Fibroblast of mammary gland (primary cell): Measurements from ENCODE around the gene HOXA7.

Experiments used
- DNase-seq: peaks from one replicate; pipeline ENCODE4 v3.0.0-alpha.2; 2010; ENCODE audit warnings: low read depth
- H3K4me3 ChIP-seq: 2 replicates; pipeline ENCODE4 v1.5.1; 2011; ENCODE audit warnings: low read depth, mild to moderate bottlenecking, low read length, moderate library complexity; ENCODE audit not compliant: control insufficient read depth
- CTCF ChIP-seq: conservative IDR thresholded peaks from 2 replicates; pipeline ENCODE4 v1.5.1; 2011; ENCODE audit warnings: low read depth, low read length, inconsistent platforms; ENCODE audit not compliant: control insufficient read depth, insufficient read depth

The HOXA7 gene

GRCh38 chr7:27133409-27134231 lies 22.9 kb downstream of the HOXA7 start:
- DNase-seq: no peak
- no peak for TF ChIP-seq CTCF
- no peak overlapping the region for H3K4me3 ChIP-seq

- DNase-seq: no peak
- no peak overlapping the region for H3K4me3 ChIP-seq
- TF ChIP-seq CTCF: no peak
These were observed 23.5 kb downstream of the HOXA7 start for GRCh38 chr7:27132978-27133377.

GRCh38 chr7:27132214-27132613 lies 24.3 kb downstream of the HOXA7 start:
- DNase-seq: no peak
- TF ChIP-seq CTCF: no peak
- H3K4me3 ChIP-seq: no peak overlapping the region

- TF ChIP-seq CTCF: no peak
- peak overlapping the region; percentile 74 for H3K4me3 ChIP-seq
- no peak for DNase-seq
These were observed 25.1 kb downstream of the HOXA7 start for GRCh38 chr7:27131390-27131819.

- DNase-seq: peak; percentile 81
- peak within 1 kb of the TSS; percentile 74 for H3K4me3 ChIP-seq
- TF ChIP-seq CTCF: no peak
These were observed 25.7 kb downstream of the HOXA7 start, which contains the start of gene HOXA4 for GRCh38 chr7:27130540-27131389. HOXA4 (minus strand) TSS chr7:27130757; CDS start chr7:27130733, 24 bp downstream.

GRCh38 chr7:27129729-27130539 lies 26.5 kb downstream of the HOXA7 start:
- TF ChIP-seq CTCF: no peak
- no peak for DNase-seq
- peak overlapping the region; percentile 61 for H3K4me3 ChIP-seq
